ENCODE results near the gene MLC1. TPM values are rescaled to one million over a fixed set of nuclear protein-coding genes. Genes with fewer than 3 reads are reported as not detected.

Gene MLC1
- total and polyA plus RNA-seq, 2 of the 4 experiments (the other 2 are of a cell fraction): 0.10 TPM; not detected in 1

GRCh38 chr22:50031189-50032091 lies 53.8 kb downstream of the MLC1 start:
- Histone ChIP-seq H3K9ac (ENCODE audit: low read depth, low read length) (no peak overlapping the region), H4K20me1 (ENCODE audit: insufficient read depth, low read length) (no peaks in the 10 kb centered on the region), H3K18ac (ENCODE audit: low read depth, low read length) (no peak overlapping the region), H3K9me3 (ENCODE audit: control insufficient read depth, insufficient read depth, low read length) (no peaks in the 10 kb centered on the region), H2BK120ac (ENCODE audit: low read depth, low read length) (no peak overlapping the region), H3K4me2 (ENCODE audit: low read depth, low read length) (no peak overlapping the region), H2AK5ac (ENCODE audit: low read depth, low read length) (no peak overlapping the region), H2AFZ (replicated peaks; ENCODE audit: low read length, poor library complexity) (no peak overlapping the region), H3K36me3 (ENCODE audit: control insufficient read depth, insufficient read depth, low read length) (no peaks in the 10 kb centered on the region), H2BK5ac (ENCODE audit: low read depth, low read length, poor library complexity, severe bottlenecking) (no peak overlapping the region), H2AK9ac (replicated peaks; ENCODE audit: low read depth, low read length, poor library complexity) (no peak overlapping the region), H2BK20ac (ENCODE audit: low read depth, low read length) (no peak overlapping the region), H3K27ac (ENCODE audit: insufficient read depth, low read length) (no peak overlapping the region), H3K4ac (ENCODE audit: low read depth, low read length) (no peak overlapping the region), H3K9me1 (ENCODE audit: insufficient read depth, low read length) (no peaks in the 10 kb centered on the region), H2BK15ac (ENCODE audit: low read depth, low read length) (no peak overlapping the region), H3K27me3 (ENCODE audit: control insufficient read depth, insufficient read depth, low read length) (peaks cover 20% of the 10 kb centered on the region; the same call in 1 of the 2 replicates), H4K91ac (ENCODE audit: insufficient read depth, low read depth, low read length) (no peak overlapping the region), H3K79me1 (ENCODE audit: low read depth in 1 of 2, low read length in 2 of 2) (no peaks in the 10 kb centered on the region), H3K56ac (ENCODE audit: extremely low read depth, insufficient read depth, low read length) (no peak overlapping the region), H4K8ac (ENCODE audit: low read depth in 2 of 2, low read length in 2 of 2) (no peak overlapping the region), H4K5ac (ENCODE audit: low read depth, low read length) (no peak overlapping the region), H3K4me3 (ENCODE audit: insufficient read depth, low read depth, low read length) (no peak overlapping the region), H3K4me1 (ENCODE audit: control insufficient read depth, insufficient read depth, low read length) (no peaks in the 10 kb centered on the region; the same call in 1 of the 2 replicates), H3K23ac (ENCODE audit: low read depth, low read length) (no peak overlapping the region), H3K14ac (replicated peaks; ENCODE audit: low read depth, low read length) (no peak overlapping the region)
- no peak for ATAC-seq (ENCODE audit: low read depth)
- CTCF ChIA-PET: interaction anchor here (0.5 to 1.7 kb wide), 6 partner anchors 27 to 264 kb away, joined by 3 to 12 read pairs (median 4); no protein-coding TSS in a partner anchor
- 90% methylated on average over 26 of the region's 49 CpGs; no CpG with 5 or more reads in 1 of the 2 experiments for WGBS, 2 experiments (ENCODE audit: extremely low coverage in 2 of 2, insufficient read length in 1 of 2)
- intact Hi-C loops (cut with micrococcal nuclease) (no loop called here), in situ Hi-C loops (cut with MboI; ENCODE audit: low sequenced_read_pairs) (loop anchor here (5.0 kb wide), 1 partner anchor 99 kb away; no protein-coding TSS in a partner anchor), dilution Hi-C loops (cut with HindIII; ENCODE audit: low sequenced_read_pairs, unreplicated experiment) (no loop called here)
- no peak for DNase-seq
- BruUV-seq (replicated peaks): no TSS peak
- POLR2A ChIA-PET (ENCODE audit: unreplicated experiment): interaction anchor here (0.5 kb wide), 1 partner anchor 156 kb away, joined by 4 read pairs; no protein-coding TSS in a partner anchor
- TF ChIP-seq CEBPB (IDR thresholded peaks at IDR 0.05; ENCODE audit: low read depth, low read length): no peak
- no peak for TF ChIP-seq POLR2A (IDR thresholded peaks at IDR 0.05; ENCODE audit: low read depth, low read length)
- no peak for TF ChIP-seq MXI1 (IDR thresholded peaks at IDR 0.05; ENCODE audit: borderline replicate concordance, low read depth, low read length)
- TF ChIP-seq SMC3 (IDR thresholded peaks at IDR 0.05; ENCODE audit: low read depth, low read length): no peak
- no peak for TF ChIP-seq CHD1 (IDR thresholded peaks at IDR 0.05; ENCODE audit: low read depth, low read length)
- TF ChIP-seq RCOR1 (IDR thresholded peaks at IDR 0.05; ENCODE audit: insufficient replicate concordance, low read length): no peak
- TF ChIP-seq MAZ (IDR thresholded peaks at IDR 0.05; ENCODE audit: borderline replicate concordance, low read depth, low read length): no peak
- no peak for TF ChIP-seq CTCF (conservative IDR thresholded peaks at IDR 0.05; ENCODE audit: low read depth, low read length)
- no peak for TF ChIP-seq BHLHE40 (IDR thresholded peaks at IDR 0.05; ENCODE audit: low read depth, low read length)
- TF ChIP-seq FOS (IDR thresholded peaks at IDR 0.05; ENCODE audit: low read depth, low read length): no peak
- TF ChIP-seq NFE2L2 (IDR thresholded peaks at IDR 0.05; ENCODE audit: low read depth, low read length): no peak
- TF ChIP-seq USF2 (IDR thresholded peaks at IDR 0.05; ENCODE audit: low read depth, low read length): no peak
- TF ChIP-seq RAD21 (IDR thresholded peaks at IDR 0.05; ENCODE audit: low read length): no peak
- no peak for TF ChIP-seq MAFK (IDR thresholded peaks at IDR 0.05; ENCODE audit: low read depth, low read length)
